RKO (cell line): Measurements from ENCODE around the gene PCCA.
"Not testable (repeated sequence)": the region's sequence is repeated elsewhere in the genome, so short reads cannot be mapped to it uniquely, and the experiment has no call there.

Experiments
- DNase-seq: peaks from one replicate; pipeline ENCODE4 v3.0.0-alpha.2; 2016; ENCODE audit warnings: low spot score

PCCA gene

DNA sequence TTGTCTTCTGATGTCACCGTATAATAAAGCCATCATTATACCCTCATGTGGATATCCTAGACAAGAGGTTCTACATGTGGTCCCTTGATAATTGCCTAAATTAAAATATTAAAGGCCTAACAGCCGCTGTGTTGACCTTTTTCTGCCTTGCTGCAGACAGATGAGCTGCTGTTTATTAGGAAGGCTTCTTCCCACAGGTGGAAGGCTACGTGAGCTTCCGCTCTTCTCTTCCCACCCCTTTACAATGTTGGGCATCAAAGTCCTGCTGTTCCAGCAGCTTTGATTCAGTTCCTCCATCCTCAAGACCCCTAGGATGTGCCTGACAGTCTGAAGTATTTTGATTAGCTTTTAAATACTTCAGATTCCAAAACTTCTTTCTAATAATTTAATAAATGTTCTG lies 217.1 kb downstream of the PCCA start:
- no peak for DNase-seq

DNA sequence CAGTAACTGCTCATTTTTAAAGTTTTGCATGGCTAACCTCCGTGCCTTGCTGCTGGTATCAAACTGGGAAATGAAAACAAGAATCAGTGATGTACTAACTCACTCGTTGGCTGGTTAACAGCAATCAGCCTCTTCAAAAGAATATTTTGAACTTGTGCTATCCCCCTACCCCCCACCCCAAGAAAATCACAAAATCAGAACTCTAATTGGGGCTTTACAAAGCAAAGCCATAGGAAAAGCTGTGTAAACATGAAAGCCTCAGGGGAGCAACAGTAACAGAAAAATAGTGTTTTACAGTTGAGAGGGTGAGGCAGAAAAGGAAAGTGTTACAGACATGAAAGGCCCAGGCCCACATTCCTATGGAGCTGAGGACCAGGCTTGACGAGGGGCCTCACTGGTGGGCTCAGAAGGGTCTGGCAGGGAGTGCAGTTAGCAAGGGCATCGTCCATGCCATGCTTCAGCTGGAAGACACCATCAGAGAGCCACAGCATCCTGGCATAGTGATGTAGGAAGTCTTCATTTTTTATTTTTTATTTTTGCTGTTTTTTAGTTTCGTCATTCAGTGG lies 217.6 kb downstream of the PCCA start:
- no peak for DNase-seq

DNA sequence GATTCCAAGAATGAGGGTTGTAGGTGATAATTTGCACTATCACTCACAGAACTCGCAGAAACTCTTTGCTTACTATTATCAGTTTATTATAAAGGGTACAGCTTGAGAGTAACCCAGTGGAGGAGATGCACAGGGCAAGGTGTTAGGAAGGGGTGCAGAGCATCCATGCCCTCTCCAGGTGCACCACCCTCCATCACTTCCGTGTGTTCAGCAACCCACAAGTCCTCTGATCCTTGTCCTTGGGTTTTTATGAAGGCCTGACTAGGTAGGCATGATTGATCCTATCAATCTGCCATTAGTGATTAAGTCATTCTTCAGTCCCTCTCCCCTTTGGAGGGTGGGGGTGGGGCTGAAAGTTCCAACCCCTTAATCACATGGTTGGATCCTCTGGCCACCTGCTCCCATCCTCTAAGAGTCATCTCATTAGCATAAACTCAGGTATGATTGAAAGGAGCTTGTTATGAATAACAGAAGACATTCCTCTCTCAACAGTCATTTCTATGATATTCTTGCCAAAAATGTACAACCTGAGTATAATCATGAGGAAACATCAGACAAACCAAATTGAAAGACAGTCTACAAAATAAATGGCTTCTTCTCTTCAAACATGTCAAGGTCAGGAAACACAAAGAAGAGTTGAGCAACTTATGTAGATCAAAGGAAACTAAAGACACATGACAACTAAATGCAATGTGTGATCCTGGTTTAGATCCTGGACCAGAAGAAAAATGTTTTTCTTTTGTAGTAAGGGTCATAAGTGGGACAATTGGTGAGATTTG lies 225.4 kb downstream of the PCCA start:
- DNase-seq: no peak

DNA sequence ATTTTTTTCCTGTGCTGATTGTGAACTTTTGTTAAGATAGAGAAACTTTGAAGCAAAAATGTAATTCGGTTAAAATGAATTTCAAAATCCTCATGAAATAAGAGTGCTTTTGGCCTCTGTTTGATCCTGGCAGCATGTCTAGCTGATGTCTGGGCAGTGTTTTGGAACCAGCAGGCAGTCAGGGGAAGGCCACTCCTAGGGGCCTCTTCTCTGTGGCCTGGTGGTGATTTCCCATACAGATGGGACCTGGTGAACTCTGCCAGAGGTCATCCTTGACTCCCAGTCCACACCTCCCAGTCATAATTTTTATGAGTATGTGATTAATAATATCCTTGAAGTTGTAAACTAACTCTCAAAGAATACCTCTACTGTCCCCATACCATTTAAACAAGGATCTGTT lies 226.6 kb downstream of the PCCA start:
- DNase-seq: no peak

DNA sequence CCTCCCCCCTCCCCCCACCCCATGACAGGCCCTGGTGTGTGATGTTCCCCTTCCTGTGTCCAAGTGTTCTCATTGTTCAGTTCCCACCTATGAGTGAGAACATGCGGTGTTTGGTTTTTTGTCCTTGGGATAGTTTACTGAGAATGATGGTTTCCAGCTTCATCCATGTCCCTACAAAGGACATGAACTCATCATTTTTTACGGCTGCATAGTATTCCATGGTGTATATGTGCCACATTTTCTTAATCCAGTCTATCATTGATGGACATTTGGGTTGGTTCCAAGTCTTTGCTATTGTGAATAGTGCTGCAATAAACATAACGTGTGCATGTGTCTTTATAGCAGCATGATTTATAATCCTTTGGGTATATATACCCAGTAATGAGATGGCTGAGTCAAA lies 229.6 kb downstream of the PCCA start:
- not testable (repeated sequence) for DNase-seq

DNA sequence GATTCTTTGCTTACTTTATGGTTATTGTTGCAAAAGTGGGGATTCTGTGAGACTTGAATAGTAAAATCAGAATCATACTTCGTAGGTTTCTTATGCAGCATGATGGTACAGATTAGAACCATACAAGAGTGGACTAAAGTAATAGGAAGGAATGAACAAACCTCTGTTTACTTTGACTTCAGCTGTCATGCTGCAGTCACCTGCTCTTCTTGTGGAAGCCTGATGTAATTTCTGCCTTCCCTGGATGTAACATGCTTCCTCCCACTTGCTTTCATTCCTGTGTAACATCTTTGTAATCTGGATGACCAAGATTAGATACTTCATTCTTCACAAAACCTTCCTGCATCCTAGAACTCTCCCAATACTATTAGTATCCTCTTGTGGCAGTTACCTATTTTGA lies 235.0 kb downstream of the PCCA start:
- DNase-seq: no peak

DNA sequence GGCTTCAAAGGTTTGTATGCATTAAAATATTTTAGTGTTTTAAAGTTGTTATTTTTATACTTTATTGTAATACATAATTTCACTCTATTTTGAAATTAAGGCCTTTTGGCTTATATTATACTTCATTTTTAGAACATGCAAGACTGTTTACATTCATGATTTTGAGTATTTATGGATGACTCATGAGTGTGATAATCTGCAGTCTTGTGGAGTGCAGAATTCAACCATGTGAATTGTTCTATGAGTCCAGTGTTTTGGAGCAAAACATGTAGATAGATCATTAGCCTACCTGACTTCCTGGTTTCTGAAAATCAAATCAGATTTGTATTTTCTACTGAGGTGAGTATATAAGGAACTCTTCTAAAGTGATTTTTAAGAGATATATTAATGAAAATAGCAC lies 241.8 kb downstream of the PCCA start:
- no peak for DNase-seq

DNA sequence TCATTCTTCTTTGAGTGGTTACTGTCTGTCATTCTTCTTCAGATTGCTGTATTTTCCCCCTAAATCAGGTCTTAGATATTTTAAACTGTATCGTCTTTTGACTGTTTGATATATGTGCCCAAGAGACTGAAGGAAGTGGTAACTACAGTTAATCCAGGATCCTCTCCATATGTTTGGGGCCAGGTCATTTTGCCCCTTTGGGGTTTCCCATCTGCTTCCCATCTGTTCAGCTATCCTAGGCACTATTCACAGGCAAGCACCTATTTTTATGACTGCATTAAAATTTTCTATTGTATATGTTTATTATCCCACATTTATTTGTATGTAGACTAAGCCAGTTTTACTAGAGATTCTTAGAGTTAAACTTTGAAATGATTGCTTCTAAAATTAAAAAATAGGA lies 244.2 kb downstream of the PCCA start:
- DNase-seq: no peak

DNA sequence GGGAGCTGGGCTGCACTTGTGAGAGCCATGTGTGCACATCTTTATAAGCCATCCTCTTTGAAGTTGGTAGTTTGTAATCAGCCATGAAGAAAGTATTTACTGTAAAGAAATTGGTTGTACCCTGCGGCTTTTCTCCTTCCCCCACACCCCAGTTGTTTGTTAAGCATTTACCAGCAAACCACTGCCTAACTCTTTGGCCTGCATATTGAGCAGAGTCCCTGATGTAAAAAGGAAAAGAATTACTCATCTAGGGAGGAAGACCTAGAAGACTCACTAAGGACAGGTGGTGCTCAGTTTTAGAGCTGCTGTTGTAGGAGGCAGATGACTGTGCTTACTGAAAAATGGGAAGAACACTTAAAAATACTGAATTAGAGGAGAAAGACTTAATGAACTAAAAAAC lies 245.3 kb downstream of the PCCA start:
- DNase-seq: no peak

DNA sequence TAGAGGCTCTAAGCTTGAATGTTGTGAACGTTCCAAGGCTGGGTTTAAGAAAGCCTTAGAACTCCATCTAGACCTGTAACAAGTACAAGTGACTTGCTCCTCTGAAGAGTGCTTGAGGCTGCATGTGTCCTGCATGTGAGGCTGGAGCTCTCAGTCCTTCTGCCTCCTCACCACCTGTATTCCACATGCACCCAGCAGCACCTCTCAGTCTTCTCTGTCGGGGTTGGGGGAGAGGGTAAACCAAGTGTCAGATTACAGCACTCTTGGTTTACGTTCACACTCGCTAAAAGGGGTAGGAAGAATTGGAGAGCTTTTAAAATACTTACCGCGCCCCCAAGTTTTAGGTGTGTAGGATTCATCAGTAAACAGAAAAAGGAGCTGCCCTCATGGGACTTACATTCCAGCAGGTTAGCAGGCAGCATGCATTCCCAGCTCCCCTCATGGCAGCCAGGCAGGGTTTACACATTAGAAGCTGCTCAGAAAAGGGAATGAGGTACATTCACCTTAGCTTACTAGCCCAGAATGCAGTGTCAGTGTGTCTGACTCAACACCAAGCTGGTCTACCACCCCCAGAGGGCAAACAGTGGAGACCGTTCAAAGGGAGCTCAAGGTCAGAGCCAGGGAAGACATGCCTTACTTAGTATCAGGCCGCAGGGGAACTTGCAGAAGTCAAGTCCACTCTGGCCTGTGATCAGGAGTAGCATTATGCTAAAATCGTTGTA lies 248.1 kb downstream of the PCCA start:
- DNase-seq: no peak

DNA sequence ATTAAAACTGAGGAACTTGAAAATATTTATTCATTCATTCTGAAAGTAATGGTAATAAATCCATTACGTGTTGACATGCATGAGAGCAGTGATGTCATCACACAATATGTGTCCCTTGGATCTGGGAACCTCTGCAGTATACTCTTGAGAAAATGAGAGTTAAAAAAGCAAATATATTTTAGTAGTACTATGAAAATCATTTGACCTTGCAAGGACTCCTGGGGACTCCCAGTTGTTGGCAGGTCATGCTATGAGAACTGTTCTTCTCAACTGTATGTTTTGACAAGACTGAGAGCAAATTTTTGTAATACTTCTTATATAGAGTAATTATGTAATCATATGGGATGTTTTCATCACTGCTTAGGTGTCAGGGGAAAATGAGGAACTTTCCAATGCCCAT lies 249.4 kb downstream of the PCCA start:
- no peak for DNase-seq

DNA sequence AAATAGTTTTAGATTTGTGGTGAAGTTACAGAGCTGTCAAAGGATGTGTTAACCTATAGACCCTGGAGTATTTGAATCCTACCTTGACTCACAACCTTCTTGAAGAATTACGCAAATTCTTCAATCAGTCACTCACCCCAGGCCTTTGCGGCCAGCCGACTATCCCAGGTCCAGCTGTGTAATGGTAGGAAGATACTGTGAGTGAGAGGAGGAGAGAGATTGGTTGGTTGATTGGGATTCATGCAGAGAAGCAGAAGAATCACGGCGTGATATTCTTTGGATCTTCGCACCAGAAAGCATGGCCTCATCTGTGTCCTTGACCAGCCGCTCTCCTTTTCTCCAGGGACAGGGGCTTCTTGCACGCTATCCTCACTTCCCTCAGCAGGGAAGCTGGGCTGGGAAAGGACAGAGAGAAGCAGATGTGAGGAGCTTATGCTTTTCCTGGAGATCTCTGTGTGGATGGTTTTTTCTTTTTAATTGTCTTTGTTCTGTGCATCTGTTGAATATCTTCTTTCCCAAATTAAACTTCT lies 250.6 kb downstream of the PCCA start:
- DNase-seq: no peak

DNA sequence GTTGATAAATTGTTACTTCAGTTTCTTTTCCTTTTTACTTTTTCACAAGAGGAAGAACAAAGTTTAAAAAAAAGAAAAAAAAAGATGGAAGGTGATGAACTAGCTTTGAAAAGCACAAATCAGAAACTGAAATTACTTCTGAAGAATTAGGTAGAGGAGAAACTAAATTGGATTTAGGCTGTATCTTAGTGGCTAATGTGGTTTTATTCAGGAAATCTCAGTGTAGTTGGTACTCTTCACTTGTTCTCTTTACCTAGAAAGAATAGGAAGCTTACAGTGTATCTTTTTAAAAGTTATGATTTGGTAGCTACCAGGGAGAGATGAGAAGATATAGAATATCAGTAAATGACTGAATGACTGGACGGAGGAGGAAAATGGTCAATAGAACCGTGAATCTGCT lies 252.0 kb downstream of the PCCA start:
- no peak for DNase-seq

DNA sequence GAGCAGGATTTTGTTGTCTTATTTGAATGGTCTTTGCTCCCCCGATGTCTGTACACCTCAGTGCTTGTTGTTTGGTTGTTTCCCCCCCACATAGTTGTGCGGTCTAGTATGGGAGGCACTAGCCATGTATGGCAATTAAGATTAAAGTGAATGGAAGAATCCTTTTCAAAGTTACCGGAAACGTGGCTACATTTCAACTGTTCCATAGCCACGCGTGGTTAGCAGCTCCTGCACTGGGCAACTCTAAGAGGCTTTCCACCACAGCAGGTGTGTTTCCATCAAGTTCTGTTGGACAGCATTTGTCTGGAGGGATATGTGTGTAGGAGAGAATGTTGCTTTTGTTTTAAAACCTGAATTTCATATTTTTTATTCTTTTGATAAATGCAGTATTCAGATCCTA lies 252.4 kb downstream of the PCCA start:
- no peak for DNase-seq

DNA sequence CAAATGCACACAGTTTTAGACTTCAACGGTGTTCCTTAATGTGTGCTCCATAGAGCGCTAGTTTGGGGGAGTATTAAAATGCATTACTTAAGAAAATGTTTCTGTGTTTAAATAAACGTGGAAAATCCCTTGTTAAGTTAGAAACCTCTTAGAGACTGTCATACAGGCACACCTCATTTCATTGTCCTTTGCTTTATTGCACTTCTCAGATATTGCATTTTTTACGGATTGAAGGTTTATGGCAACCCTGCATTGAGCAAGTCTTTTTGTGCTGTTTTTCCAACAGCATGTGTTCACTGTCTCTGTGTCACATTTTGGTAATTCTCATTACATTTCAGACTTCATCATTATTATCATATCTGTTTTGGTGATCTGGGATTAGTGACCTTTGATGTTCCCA lies 255.7 kb downstream of the PCCA start:
- DNase-seq: no peak

DNA sequence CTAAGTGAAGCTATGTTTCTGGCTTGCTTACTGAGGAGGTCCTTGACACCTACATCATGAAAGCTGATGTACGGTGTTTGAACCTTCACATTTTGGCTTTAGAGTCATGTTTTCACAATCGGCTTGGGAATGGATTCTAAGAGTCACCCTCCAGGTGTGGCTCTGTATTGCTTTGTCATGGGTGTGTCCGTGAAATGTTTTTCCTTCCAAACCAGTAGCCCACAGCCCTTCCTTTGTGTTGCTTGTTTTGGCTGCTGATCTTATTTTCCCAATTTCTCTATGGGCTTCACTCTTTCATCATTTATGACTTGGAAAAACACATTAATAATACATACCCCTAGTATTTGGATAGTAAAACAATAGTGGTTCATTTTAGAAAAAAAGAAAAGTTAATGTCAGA lies 259.1 kb downstream of the PCCA start:
- no peak for DNase-seq

DNA sequence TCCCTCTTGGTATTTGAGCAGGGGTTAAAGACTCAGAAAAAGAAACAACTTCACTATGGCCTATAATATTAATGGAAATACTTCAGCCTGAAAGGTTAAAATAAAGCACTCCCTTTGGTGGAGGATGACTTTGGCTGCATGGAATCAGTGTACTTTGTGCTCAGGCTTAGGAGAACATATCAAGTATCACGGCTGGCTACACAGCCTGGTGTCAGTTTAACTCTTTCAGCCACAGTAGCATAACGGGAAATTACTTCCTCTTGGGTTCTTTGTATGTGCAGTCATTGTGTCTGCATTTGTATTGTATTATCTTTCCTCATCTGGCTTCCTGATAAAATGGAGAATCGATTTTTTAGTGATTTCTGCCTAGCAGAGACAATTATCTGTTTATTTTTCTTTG lies 260.7 kb downstream of the PCCA start:
- DNase-seq: no peak

DNA sequence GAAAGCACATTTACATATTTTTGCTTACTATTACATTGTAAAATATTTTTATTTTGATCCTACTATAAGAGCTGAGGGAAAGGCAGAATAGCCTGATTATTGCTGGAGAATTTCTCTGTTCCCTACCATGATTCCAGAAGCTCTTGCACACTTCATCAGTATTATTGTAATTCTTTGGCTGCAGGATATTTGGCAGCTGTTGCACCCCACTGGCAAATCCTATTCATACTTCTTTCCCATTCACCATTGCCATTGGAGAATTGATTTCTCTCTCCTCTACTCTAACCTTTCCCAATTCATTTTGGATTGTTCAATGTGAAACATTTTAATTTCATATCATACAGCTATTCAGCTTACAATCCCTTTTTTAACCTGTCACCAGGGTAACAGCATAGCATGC lies 261.7 kb downstream of the PCCA start:
- no peak for DNase-seq

DNA sequence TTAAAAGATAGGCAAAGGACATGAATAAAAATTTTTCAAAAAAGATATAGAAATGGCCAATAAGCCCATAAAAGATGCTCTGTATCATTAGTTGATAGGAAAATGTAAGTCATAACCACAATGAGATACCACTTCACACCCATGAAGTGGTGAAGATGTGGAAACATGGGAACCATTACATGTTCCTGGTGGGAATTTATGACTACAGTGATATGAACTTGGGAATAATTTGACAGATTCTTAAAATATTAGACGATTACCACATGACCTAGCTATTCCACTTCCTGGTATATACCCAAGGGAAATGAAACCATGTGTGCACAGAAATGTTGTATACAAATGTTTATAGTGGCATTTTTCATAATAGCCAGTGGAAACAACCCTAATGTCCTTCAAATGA lies 267.5 kb downstream of the PCCA start:
- no peak for DNase-seq

DNA sequence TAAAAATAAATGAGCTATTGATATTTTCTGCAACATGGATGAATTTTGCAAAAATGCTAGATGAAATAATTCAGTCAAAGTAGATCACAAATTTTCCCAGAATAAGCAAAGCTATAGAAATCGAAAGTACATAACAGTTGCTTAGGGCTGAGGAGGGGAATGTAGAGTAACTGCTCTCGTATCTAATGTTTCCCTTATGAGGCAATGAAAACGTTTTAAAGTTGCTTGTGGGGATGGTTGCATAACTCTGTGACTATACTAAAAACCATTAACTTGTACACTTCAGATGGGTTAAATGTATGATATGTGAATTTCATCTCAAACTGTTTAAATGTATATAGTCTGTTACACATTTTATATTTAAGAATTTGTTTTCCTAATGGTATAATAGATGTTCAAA lies 268.0 kb downstream of the PCCA start:
- DNase-seq: no peak

DNA sequence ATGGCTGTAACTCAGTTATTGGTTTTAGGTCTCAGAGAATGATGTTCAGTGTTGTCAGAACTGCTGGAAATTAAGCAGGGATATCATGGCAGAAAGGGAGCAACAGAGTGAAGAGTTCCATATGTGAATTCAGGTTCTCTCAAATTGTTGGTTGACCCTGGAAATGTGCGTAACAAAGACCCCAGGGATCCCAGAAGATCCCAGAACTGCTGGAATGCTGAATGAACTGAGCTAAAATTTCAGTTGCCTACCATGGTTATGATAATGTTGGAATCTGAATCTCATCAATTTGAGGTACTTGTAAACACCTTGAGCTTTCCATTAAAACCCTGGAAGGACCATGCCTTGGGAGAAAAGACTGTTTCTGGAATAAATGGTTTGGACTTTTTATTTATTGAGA lies 268.9 kb downstream of the PCCA start:
- no peak for DNase-seq

DNA sequence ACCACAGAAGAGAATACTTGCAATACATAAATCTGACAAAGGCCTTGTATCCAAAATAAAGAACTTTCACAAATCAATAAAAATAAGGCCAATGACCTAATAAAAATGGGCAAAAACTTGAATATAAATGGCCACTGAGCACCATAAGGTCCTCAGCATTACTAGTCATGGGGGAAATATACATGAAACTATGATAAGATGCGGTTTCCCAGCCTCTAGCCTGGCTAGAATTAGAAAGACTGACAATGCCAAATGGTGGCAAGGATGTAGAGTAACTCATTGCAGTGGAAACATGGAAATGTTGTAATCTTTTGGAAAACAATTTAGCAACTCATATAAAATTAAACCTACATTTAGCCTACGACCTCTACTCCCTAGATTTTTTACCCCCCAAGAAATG lies 272.6 kb downstream of the PCCA start:
- no peak for DNase-seq

DNA sequence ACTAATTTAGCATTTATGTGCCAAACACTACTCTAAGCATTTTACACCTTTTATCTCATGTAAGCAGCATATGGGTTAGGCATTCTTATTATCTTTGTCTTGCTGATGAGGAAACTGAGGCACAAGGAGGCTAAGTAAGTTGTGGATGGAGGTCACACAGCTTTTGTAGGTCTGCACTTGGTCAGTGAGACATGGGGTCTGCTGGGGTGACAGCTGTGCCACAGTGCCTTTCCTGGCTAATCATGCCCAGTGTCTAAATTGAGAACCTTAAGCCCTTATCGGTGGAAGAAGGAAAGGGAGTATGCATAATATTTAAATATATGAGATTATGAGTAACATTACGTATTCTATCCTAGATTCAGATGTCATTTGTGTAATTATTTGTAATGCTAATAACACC lies 273.5 kb downstream of the PCCA start:
- DNase-seq: no peak
